MM.1S (cell line): ENCODE data around the gene CARD11.
A peak's percentile ranks its signal among the peaks of the same experiment; 100 is the strongest.

ENCODE experiments used
- DNase-seq: peaks from one replicate; pipeline ENCODE4 v3.0.0-alpha.2; 2015
- H2AFZ ChIP-seq: fragments of 300-600 bp; sonication (generic); 2 replicates; pipeline ENCODE4 v1.6.0; 2016; ENCODE audit warnings: antibody characterized with exemption, low read length
- H3F3A ChIP-seq: fragments of 300-600 bp; sonication (generic); 2 replicates; pipeline ENCODE4 v1.6.1; 2016; ENCODE audit warnings: mild to moderate bottlenecking, antibody characterized with exemption, low read length, moderate library complexity, mixed read lengths; ENCODE audit not compliant: insufficient read depth
- H3K27ac ChIP-seq: fragments of 300-600 bp; sonication (generic); 2 replicates; pipeline ENCODE4 v1.5.1; 2016; ENCODE audit warnings: mild to moderate bottlenecking, low read length
- H3K27me3 ChIP-seq: fragments of 300-600 bp; sonication (generic); replicated peaks from 2 replicates; pipeline ENCODE4 v1.6.0; 2016; ENCODE audit warnings: low read length; ENCODE audit not compliant: insufficient read depth
- H3K36me3 ChIP-seq: fragments of 300-600 bp; sonication (generic); replicated peaks from 2 replicates; pipeline ENCODE4 v1.6.1; 2016; ENCODE audit warnings: mild to moderate bottlenecking, low read length, mixed read lengths; ENCODE audit not compliant: insufficient read depth
- H3K4me1 ChIP-seq: fragments of 300-600 bp; sonication (generic); 2 replicates; pipeline ENCODE4 v1.6.1; 2016; ENCODE audit warnings: low read length, mixed read lengths
- H3K4me2 ChIP-seq: fragments of 300-600 bp; sonication (generic); 2 replicates; pipeline ENCODE4 v1.6.0; 2016; ENCODE audit warnings: low read depth, low read length
- H3K4me3 ChIP-seq: fragments of 300-600 bp; sonication (generic); 2 replicates; pipeline ENCODE4 v1.5.1; 2016; ENCODE audit warnings: low read length, mixed read lengths
- H3K79me2 ChIP-seq: fragments of 300-600 bp; sonication (generic); 2 replicates; pipeline ENCODE4 v1.6.1; 2016; ENCODE audit warnings: mixed run types, low read length, mixed read lengths
- H3K9ac ChIP-seq: fragments of 300-600 bp; sonication (generic); 2 replicates; pipeline ENCODE4 v1.6.1; 2016; ENCODE audit warnings: low read length, mixed read lengths
- H3K9me2 ChIP-seq: fragments of 300-600 bp; sonication (generic); replicated peaks from 2 replicates; pipeline ENCODE4 v1.6.1; 2016; ENCODE audit warnings: mild to moderate bottlenecking, low read length, mixed read lengths; ENCODE audit not compliant: insufficient read depth
- H3K9me3 ChIP-seq: fragments of 300-600 bp; sonication (generic); replicated peaks from 2 replicates; pipeline ENCODE4 v1.6.1; 2016; ENCODE audit warnings: mild to moderate bottlenecking, low read length, mixed read lengths; ENCODE audit not compliant: insufficient read depth
- H4K20me1 ChIP-seq: fragments of 300-600 bp; sonication (generic); 2 replicates; pipeline ENCODE4 v1.6.1; 2016; ENCODE audit warnings: mild to moderate bottlenecking, low read length, moderate library complexity, mixed read lengths; ENCODE audit not compliant: insufficient read depth
- CTCF ChIP-seq: fragments of 300-600 bp; sonication (generic); IDR thresholded peaks from 2 replicates; pipeline ENCODE4 v1.5.1; 2016; ENCODE audit warnings: antibody characterized with exemption, low read length, mixed read lengths
- EZH2 ChIP-seq: fragments of 300-600 bp; sonication (generic); optimal IDR thresholded peaks from 2 replicates; pipeline ENCODE3; 2017; ENCODE audit warnings: low read depth, mild to moderate bottlenecking, antibody characterized with exemption, low read length, mixed read lengths
- EZH2phosphoT487 ChIP-seq: fragments of 300-600 bp; sonication (generic); IDR thresholded peaks from 2 replicates; pipeline ENCODE4 v1.6.1; 2018; ENCODE audit warnings: antibody characterized with exemption, low read length

Gene CARD11

GRCh38 chr7:3064067-3064466, 20.4 kb upstream of the CARD11 start:
- Histone ChIP-seq H3K27ac (no peak overlapping the region), H3K79me2 (no peaks in the 10 kb centered on the region), H3K4me3 (no peak overlapping the region), H2AFZ (no peak overlapping the region), H3K36me3 (no peaks in the 10 kb centered on the region), H3K27me3 (no peaks in the 10 kb centered on the region), H3K9me2 (no peaks in the 10 kb centered on the region), H4K20me1 (no peaks in the 10 kb centered on the region), H3K4me2 (no peak overlapping the region), H3K4me1 (peaks cover 5% of the 10 kb centered on the region; the same call in 1 of the 2 replicates), H3K9ac (no peak overlapping the region), H3K9me3 (no peaks in the 10 kb centered on the region), H3F3A (no peaks in the 10 kb centered on the region)
- TF ChIP-seq EZH2phosphoT487: no peak
- DNase-seq: no peak

- Histone ChIP-seq H3K9ac (peak overlapping the region; percentile 11; the same call in 1 of the 2 replicates), H3K79me2 (no peaks in the 10 kb centered on the region), H3K36me3 (no peaks in the 10 kb centered on the region), H4K20me1 (no peaks in the 10 kb centered on the region), H3F3A (no peaks in the 10 kb centered on the region), H2AFZ (peak overlapping the region; percentile 66), H3K4me3 (peak overlapping the region; percentile 19; the same call in 1 of the 2 replicates), H3K4me1 (peaks cover 5% of the 10 kb centered on the region; the same call in 1 of the 2 replicates), H3K4me2 (peak overlapping the region; percentile 70), H3K27ac (no peak overlapping the region), H3K9me2 (no peaks in the 10 kb centered on the region), H3K27me3 (no peaks in the 10 kb centered on the region), H3K9me3 (no peaks in the 10 kb centered on the region)
- peak; percentile 36 for DNase-seq
- TF ChIP-seq EZH2 (no peak), CTCF (no peak), EZH2phosphoT487 (no peak)
These were observed 19.5 kb upstream of the CARD11 start for GRCh38 chr7:3063016-3063753.

GRCh38 chr7:3057066-3057420, 13.4 kb upstream of the CARD11 start:
- no peak overlapping the region for H2AFZ ChIP-seq

More at GRCh38 chr7:3057066-3057420, 13.4 kb upstream of the CARD11 start:
- no peak for DNase-seq
- Histone ChIP-seq H3K4me1 (no peaks in the 10 kb centered on the region), H3K79me2 (no peaks in the 10 kb centered on the region), H3K27ac (no peak overlapping the region), H3K27me3 (no peaks in the 10 kb centered on the region), H3K36me3 (no peaks in the 10 kb centered on the region), H3K9me2 (no peaks in the 10 kb centered on the region), H3F3A (no peaks in the 10 kb centered on the region), H3K9ac (no peak overlapping the region), H3K9me3 (no peaks in the 10 kb centered on the region), H3K4me2 (no peak overlapping the region), H4K20me1 (no peaks in the 10 kb centered on the region), H3K4me3 (no peak overlapping the region)
- no peak for TF ChIP-seq EZH2phosphoT487
- no peak for TF ChIP-seq CTCF
- no peak for TF ChIP-seq EZH2
